MM.1S (cell line): ENCODE results near the gene CYP26C1.
A peak's percentile ranks its signal among the peaks of the same experiment; 100 is the strongest.

Experiments used
- DNase-seq: peaks from one replicate; pipeline ENCODE4 v3.0.0-alpha.2; 2015
- H2AFZ ChIP-seq: fragments of 300-600 bp; sonication (generic); 2 replicates; pipeline ENCODE4 v1.6.0; 2016; ENCODE audit warnings: antibody characterized with exemption, low read length
- H3F3A ChIP-seq: fragments of 300-600 bp; sonication (generic); 2 replicates; pipeline ENCODE4 v1.6.1; 2016; ENCODE audit warnings: mild to moderate bottlenecking, antibody characterized with exemption, low read length, moderate library complexity, mixed read lengths; ENCODE audit not compliant: insufficient read depth
- H3K27ac ChIP-seq: fragments of 300-600 bp; sonication (generic); 2 replicates; pipeline ENCODE4 v1.5.1; 2016; ENCODE audit warnings: mild to moderate bottlenecking, low read length
- H3K27me3 ChIP-seq: fragments of 300-600 bp; sonication (generic); replicated peaks from 2 replicates; pipeline ENCODE4 v1.6.0; 2016; ENCODE audit warnings: low read length; ENCODE audit not compliant: insufficient read depth
- H3K36me3 ChIP-seq: fragments of 300-600 bp; sonication (generic); replicated peaks from 2 replicates; pipeline ENCODE4 v1.6.1; 2016; ENCODE audit warnings: mild to moderate bottlenecking, low read length, mixed read lengths; ENCODE audit not compliant: insufficient read depth
- H3K4me1 ChIP-seq: fragments of 300-600 bp; sonication (generic); 2 replicates; pipeline ENCODE4 v1.6.1; 2016; ENCODE audit warnings: low read length, mixed read lengths
- H3K4me2 ChIP-seq: fragments of 300-600 bp; sonication (generic); 2 replicates; pipeline ENCODE4 v1.6.0; 2016; ENCODE audit warnings: low read depth, low read length
- H3K4me3 ChIP-seq: fragments of 300-600 bp; sonication (generic); 2 replicates; pipeline ENCODE4 v1.5.1; 2016; ENCODE audit warnings: low read length, mixed read lengths
- H3K79me2 ChIP-seq: fragments of 300-600 bp; sonication (generic); 2 replicates; pipeline ENCODE4 v1.6.1; 2016; ENCODE audit warnings: mixed run types, low read length, mixed read lengths
- H3K9ac ChIP-seq: fragments of 300-600 bp; sonication (generic); 2 replicates; pipeline ENCODE4 v1.6.1; 2016; ENCODE audit warnings: low read length, mixed read lengths
- H3K9me2 ChIP-seq: fragments of 300-600 bp; sonication (generic); replicated peaks from 2 replicates; pipeline ENCODE4 v1.6.1; 2016; ENCODE audit warnings: mild to moderate bottlenecking, low read length, mixed read lengths; ENCODE audit not compliant: insufficient read depth
- H3K9me3 ChIP-seq: fragments of 300-600 bp; sonication (generic); replicated peaks from 2 replicates; pipeline ENCODE4 v1.6.1; 2016; ENCODE audit warnings: mild to moderate bottlenecking, low read length, mixed read lengths; ENCODE audit not compliant: insufficient read depth
- H4K20me1 ChIP-seq: fragments of 300-600 bp; sonication (generic); 2 replicates; pipeline ENCODE4 v1.6.1; 2016; ENCODE audit warnings: mild to moderate bottlenecking, low read length, moderate library complexity, mixed read lengths; ENCODE audit not compliant: insufficient read depth
- CTCF ChIP-seq: fragments of 300-600 bp; sonication (generic); IDR thresholded peaks from 2 replicates; pipeline ENCODE4 v1.5.1; 2016; ENCODE audit warnings: antibody characterized with exemption, low read length, mixed read lengths
- EZH2 ChIP-seq: fragments of 300-600 bp; sonication (generic); optimal IDR thresholded peaks from 2 replicates; pipeline ENCODE3; 2017; ENCODE audit warnings: low read depth, mild to moderate bottlenecking, antibody characterized with exemption, low read length, mixed read lengths
- EZH2phosphoT487 ChIP-seq: fragments of 300-600 bp; sonication (generic); IDR thresholded peaks from 2 replicates; pipeline ENCODE4 v1.6.1; 2018; ENCODE audit warnings: antibody characterized with exemption, low read length

Gene CYP26C1

DNA sequence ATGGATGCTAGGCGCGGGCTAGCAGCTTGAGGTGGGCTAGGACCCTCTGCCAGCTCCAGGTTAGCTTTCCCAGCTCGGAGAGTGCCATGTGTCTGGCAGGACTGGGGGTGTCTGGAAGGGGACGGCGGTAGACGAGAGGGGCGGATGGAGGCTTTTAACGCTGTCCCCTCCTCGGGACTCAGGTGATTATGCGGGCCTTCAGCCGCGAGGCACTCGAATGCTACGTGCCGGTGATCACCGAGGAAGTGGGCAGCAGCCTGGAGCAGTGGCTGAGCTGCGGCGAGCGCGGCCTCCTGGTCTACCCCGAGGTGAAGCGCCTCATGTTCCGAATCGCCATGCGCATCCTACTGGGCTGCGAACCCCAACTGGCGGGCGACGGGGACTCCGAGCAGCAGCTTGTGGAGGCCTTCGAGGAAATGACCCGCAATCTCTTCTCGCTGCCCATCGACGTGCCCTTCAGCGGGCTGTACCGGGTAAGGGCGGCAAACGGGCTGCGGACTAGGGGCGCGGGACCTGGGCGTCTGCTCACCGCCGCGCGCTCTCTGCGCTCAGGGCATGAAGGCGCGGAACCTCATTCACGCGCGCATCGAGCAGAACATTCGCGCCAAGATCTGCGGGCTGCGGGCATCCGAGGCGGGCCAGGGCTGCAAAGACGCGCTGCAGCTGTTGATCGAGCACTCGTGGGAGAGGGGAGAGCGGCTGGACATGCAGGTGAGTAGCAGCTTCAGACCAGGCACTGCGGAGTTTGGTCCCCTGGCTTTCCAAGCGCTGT is 14.2 kb downstream of the CYP26C1 start:
- Histone ChIP-seq H3K4me2 (peak overlapping the region; percentile 90), H3K27ac (peak overlapping the region; percentile 51; the same call in 1 of the 2 replicates), H4K20me1 (no peaks in the 10 kb centered on the region), H3K9ac (peak overlapping the region; percentile 61), H3K79me2 (peaks cover 26% of the 10 kb centered on the region), H3K9me2 (no peaks in the 10 kb centered on the region), H3K4me3 (peak overlapping the region; percentile 97), H2AFZ (peak overlapping the region; percentile 87), H3K27me3 (no peaks in the 10 kb centered on the region), H3K4me1 (peaks cover 37% of the 10 kb centered on the region), H3K36me3 (no peaks in the 10 kb centered on the region), H3K9me3 (no peaks in the 10 kb centered on the region), H3F3A (peaks cover 57% of the 10 kb centered on the region)
- peak; percentile 29 for DNase-seq
- TF ChIP-seq CTCF (no peak), EZH2phosphoT487 (no peak), EZH2 (no peak)

DNA sequence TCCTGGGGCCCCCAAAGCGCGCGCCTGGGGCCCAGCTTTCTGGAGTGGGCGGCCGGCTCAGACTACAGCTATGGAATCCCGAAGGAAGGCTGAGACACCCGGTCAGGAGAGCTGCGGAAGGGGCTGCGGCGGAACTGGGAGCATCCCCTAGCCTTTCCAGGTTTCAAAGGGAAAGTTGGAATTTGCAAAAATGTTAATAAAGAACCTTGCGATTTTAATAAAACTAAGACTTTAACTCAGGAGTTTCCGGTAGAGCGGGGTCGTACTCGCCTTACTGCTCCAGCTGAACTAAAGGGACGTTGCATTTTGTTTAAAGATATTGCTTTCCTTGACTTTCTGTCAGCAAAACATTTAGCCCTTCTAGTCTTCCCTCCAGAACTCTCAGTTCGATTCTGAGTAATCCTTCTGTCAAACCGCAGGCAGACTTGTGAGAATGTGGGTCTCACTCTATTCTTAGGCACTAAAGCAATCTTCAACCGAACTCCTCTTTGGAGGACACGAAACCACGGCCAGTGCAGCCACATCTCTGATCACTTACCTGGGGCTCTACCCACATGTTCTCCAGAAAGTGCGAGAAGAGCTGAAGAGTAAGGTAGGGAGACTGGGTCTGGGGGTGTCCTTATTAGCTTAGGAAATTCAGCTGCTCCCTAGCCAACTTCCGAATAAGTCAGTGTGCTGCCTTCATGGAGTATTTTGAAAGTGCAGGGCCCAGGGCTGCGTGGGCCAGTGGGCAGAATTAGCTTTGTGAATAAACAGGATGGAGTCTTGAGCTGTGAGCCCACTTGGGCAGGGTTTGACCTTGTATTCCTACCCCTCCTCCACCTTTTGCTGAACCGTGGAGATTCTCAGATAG is 15.0 kb downstream of the CYP26C1 start:
- Histone ChIP-seq H3F3A (peaks cover 57% of the 10 kb centered on the region), H3K9me2 (no peaks in the 10 kb centered on the region), H3K4me2 (peak overlapping the region; percentile 90), H3K9me3 (no peaks in the 10 kb centered on the region), H4K20me1 (no peaks in the 10 kb centered on the region), H3K9ac (peak overlapping the region; percentile 61), H3K4me3 (peak overlapping the region; percentile 97), H2AFZ (peak overlapping the region; percentile 87; the same call in 1 of the 2 replicates), H3K36me3 (no peaks in the 10 kb centered on the region), H3K27me3 (peaks cover under 1% of the 10 kb centered on the region; the same call in 1 of the 2 replicates), H3K79me2 (peaks cover 26% of the 10 kb centered on the region), H3K27ac (peak overlapping the region; percentile 51; the same call in 1 of the 2 replicates), H3K4me1 (peaks cover 41% of the 10 kb centered on the region)
- TF ChIP-seq EZH2, result no peak
- TF ChIP-seq CTCF, result no peak
- no peak for TF ChIP-seq EZH2phosphoT487
- DNase-seq, result peak; percentile 88

GRCh38 chr10:93076871-93077270 is 16.3 kb downstream of the CYP26C1 start:
- peaks cover 11% of the 10 kb centered on the region; the same call in 1 of the 2 replicates for H3K27me3 ChIP-seq
- H3K4me3 ChIP-seq, result peak overlapping the region; percentile 97

More at GRCh38 chr10:93076871-93077270, 16.3 kb downstream of the CYP26C1 start:
- H3K27ac ChIP-seq, result no peak overlapping the region
- no peak overlapping the region for H2AFZ ChIP-seq
- H3K79me2 ChIP-seq, result peaks cover 26% of the 10 kb centered on the region
- H3K4me1 ChIP-seq, result peaks cover 38% of the 10 kb centered on the region
- no peaks in the 10 kb centered on the region for H4K20me1 ChIP-seq
- peak overlapping the region; percentile 90 for H3K4me2 ChIP-seq
- H3K9me3 ChIP-seq, result no peaks in the 10 kb centered on the region
- H3K9me2 ChIP-seq, result no peaks in the 10 kb centered on the region
- H3F3A ChIP-seq, result peaks cover 46% of the 10 kb centered on the region
- DNase-seq, result no peak
- TF ChIP-seq EZH2phosphoT487, result no peak
- no peak for TF ChIP-seq EZH2
- TF ChIP-seq CTCF, result no peak
- no peak overlapping the region for H3K9ac ChIP-seq
- no peaks in the 10 kb centered on the region for H3K36me3 ChIP-seq
